Calu3 (cell line): ENCODE results near the gene FGFR2. TPM values are rescaled to one million over a fixed set of nuclear protein-coding genes. Genes with fewer than 3 reads are reported as not detected.
A peak's percentile ranks its signal among the peaks of the same experiment; 100 is the strongest.

Source experiments
- BruUV-seq: library from RNA; stranded (reverse); fragments of 400-500 nt; replicated peaks from 2 replicates; lab custom pipeline; 2021; lab: Mats Ljungman, UMichigan
- CTCF ChIA-PET: fragments of 300-600 bp; sonication (Branson Sonifier 250); formaldehyde crosslinking; loops from one replicate; lab custom pipeline; 2022; ENCODE audit warnings: antibody characterized with exemption; lab: Charles Lee
- DNase-seq: peaks from one replicate; pipeline ENCODE4 v3.0.0; 2022
- H3K27ac Mint-ChIP-seq: one replicate; pipeline ENCODE4 v1.8.0; 2022; ENCODE audit warnings: mixed read lengths; ENCODE audit not compliant: unreplicated experiment
- H3K27me3 Mint-ChIP-seq: one replicate; pipeline ENCODE4 v1.8.0; 2022; ENCODE audit warnings: mixed read lengths; ENCODE audit not compliant: unreplicated experiment
- H3K36me3 Mint-ChIP-seq: one replicate; pipeline ENCODE4 v1.8.0; 2022; ENCODE audit warnings: mild to moderate bottlenecking, moderate library complexity, mixed read lengths; ENCODE audit not compliant: insufficient read depth, unreplicated experiment
- H3K4me1 Mint-ChIP-seq: one replicate; pipeline ENCODE4 v1.8.0; 2022; ENCODE audit warnings: mild to moderate bottlenecking, low read depth, mixed read lengths; ENCODE audit not compliant: unreplicated experiment
- H3K4me3 Mint-ChIP-seq: one replicate; pipeline ENCODE4 v1.8.0; 2022; ENCODE audit warnings: mild to moderate bottlenecking, low read depth, moderate library complexity, mixed read lengths; ENCODE audit not compliant: unreplicated experiment
- H3K9me3 Mint-ChIP-seq: one replicate; pipeline ENCODE4 v1.8.0; 2022; ENCODE audit warnings: low read depth, mixed read lengths; ENCODE audit not compliant: unreplicated experiment
- intact Hi-C: fragments of 100-400 bp; cut with micrococcal nuclease; formaldehyde crosslinking; loops from one replicate; pipeline ENCODE4 v1.10.0; 2022; ENCODE audit not compliant: unreplicated experiment
- total RNA-seq: library from RNA; stranded (reverse); gene quantifications from 2 replicates; pipeline ENCODE4 v1.2.3, GENCODE V29; 2022
- TF ChIP-seq, protein P1 (sequence below): fragments of 200-600 bp; IDR thresholded peaks from one replicate; pipeline ENCODE4 v1.8.0; 2022; ENCODE audit warnings: antibody characterized with exemption; ENCODE audit not compliant: unreplicated experiment

FGFR2 gene
- total RNA-seq, 1 experiment from 2014 or later, result 57.9 TPM

DNA sequence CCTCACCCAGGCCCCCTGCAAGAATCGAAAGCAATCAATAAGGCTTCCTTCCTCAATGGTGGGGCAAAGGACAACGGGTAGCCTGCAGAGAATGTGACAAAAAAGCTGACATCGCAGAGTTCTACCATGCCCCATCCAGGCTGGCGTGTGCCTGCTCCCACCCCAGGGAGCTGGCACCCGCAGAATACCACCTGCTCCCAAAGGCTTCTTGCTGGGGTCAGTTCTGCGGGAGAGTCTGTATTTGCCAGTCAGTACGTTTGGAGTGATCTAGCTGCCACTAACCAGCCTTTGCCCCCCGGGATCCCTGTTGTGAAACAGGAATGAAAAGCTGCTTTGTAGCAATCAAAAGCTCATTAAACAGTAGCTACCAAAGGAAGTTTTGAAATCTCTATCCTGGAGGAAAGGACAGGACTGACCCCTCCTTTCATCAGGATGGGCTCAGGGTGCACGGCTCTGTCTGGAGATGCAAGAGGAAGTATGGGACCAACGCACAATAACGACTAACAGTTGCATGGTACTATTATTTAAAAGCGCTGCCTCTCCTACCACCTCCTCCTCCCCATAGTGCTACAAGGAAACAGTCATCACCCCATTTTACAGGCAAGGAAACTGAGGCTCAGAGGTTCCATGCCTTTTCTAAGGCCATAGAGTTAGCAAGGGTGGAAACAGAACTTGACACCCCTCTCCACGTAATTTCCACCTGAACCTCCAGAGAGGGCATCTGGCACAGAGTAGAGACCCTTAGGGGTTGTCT is 67.0 kb downstream of the FGFR2 start:
- peak; percentile 42 for DNase-seq
- no peak overlapping the region for H3K27ac Mint-ChIP-seq
- peak overlapping the region; percentile 39 for H3K4me3 Mint-ChIP-seq
- CTCF ChIA-PET, result no interaction called here
- peaks cover 20% of the 10 kb centered on the region for H3K4me1 Mint-ChIP-seq
- intact Hi-C loops, result loop anchor here (10.0 kb wide), 1 partner anchor 64 kb away; the partner anchor contains the start of gene FGFR2
- H3K9me3 Mint-ChIP-seq, result no peaks in the 10 kb centered on the region
- TF ChIP-seq, protein P1, sequence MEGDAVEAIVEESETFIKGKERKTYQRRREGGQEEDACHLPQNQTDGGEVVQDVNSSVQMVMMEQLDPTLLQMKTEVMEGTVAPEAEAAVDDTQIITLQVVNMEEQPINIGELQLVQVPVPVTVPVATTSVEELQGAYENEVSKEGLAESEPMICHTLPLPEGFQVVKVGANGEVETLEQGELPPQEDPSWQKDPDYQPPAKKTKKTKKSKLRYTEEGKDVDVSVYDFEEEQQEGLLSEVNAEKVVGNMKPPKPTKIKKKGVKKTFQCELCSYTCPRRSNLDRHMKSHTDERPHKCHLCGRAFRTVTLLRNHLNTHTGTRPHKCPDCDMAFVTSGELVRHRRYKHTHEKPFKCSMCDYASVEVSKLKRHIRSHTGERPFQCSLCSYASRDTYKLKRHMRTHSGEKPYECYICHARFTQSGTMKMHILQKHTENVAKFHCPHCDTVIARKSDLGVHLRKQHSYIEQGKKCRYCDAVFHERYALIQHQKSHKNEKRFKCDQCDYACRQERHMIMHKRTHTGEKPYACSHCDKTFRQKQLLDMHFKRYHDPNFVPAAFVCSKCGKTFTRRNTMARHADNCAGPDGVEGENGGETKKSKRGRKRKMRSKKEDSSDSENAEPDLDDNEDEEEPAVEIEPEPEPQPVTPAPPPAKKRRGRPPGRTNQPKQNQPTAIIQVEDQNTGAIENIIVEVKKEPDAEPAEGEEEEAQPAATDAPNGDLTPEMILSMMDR, result no peak
- H3K36me3 Mint-ChIP-seq, result peaks cover 6% of the 10 kb centered on the region
- no TSS peak for BruUV-seq
- no peaks in the 10 kb centered on the region for H3K27me3 Mint-ChIP-seq

GRCh38 chr10:121530481-121531075 is 67.7 kb downstream of the FGFR2 start:
- Mint-ChIP-seq H3K4me1 (peaks cover 20% of the 10 kb centered on the region), H3K9me3 (no peaks in the 10 kb centered on the region), H3K4me3 (peak overlapping the region; percentile 39), H3K27ac (no peak overlapping the region), H3K27me3 (no peaks in the 10 kb centered on the region), H3K36me3 (peaks cover 6% of the 10 kb centered on the region)
- TF ChIP-seq, protein P1, result no peak
- no peak for DNase-seq
- BruUV-seq, result no TSS peak
- CTCF ChIA-PET, result no interaction called here
- intact Hi-C loops, result loop anchor here (10.0 kb wide), 1 partner anchor 64 kb away; the partner anchor contains the start of gene FGFR2

GRCh38 chr10:121527690-121528089 is 70.6 kb downstream of the FGFR2 start:
- no peak overlapping the region for H3K27ac Mint-ChIP-seq
- H3K4me3 Mint-ChIP-seq, result no peak overlapping the region
- CTCF ChIA-PET, result no interaction called here
- no TSS peak for BruUV-seq
- intact Hi-C loops, result no loop called here
- H3K9me3 Mint-ChIP-seq, result no peaks in the 10 kb centered on the region
- no peaks in the 10 kb centered on the region for H3K27me3 Mint-ChIP-seq
- peaks cover 6% of the 10 kb centered on the region for H3K36me3 Mint-ChIP-seq
- peaks cover 30% of the 10 kb centered on the region for H3K4me1 Mint-ChIP-seq
- TF ChIP-seq, protein P1, result no peak
- no peak for DNase-seq

GRCh38 chr10:121526801-121527221 is 71.4 kb downstream of the FGFR2 start:
- no peaks in the 10 kb centered on the region for H3K27me3 Mint-ChIP-seq
- no peak overlapping the region for H3K27ac Mint-ChIP-seq
- no TSS peak for BruUV-seq
- no peak for DNase-seq
- H3K4me3 Mint-ChIP-seq, result no peak overlapping the region
- no peaks in the 10 kb centered on the region for H3K9me3 Mint-ChIP-seq
- TF ChIP-seq, protein P1, result no peak
- peaks cover 6% of the 10 kb centered on the region for H3K36me3 Mint-ChIP-seq
- H3K4me1 Mint-ChIP-seq, result peaks cover 30% of the 10 kb centered on the region
- CTCF ChIA-PET, result no interaction called here
- intact Hi-C loops, result no loop called here
